ENCODE results near the gene LRCH4. TPM values are rescaled to one million over a fixed set of nuclear protein-coding genes. Genes with fewer than 3 reads are reported as not detected.
"Not testable (repeated sequence)": the region's sequence is repeated elsewhere in the genome, so short reads cannot be mapped to it uniquely, and the experiment has no call there.

LRCH4 gene
- total RNA-seq, 1 donor from 2014 or later, result 93.0 TPM

- no peak for DNase-seq (ENCODE audit: extremely low read depth, low read depth, low spot score)
These were observed 17.6 kb downstream of the LRCH4 start for GRCh38 chr7:100568176-100568895.

GRCh38 chr7:100567751-100568175 lies 18.2 kb downstream of the LRCH4 start:
- no peak for DNase-seq (ENCODE audit: extremely low read depth, low read depth, low spot score)

- DNase-seq (ENCODE audit: extremely low read depth, low read depth, low spot score), result no peak
These were observed 18.7 kb downstream of the LRCH4 start for GRCh38 chr7:100567031-100567730.

GRCh38 chr7:100566018-100566531 lies 19.9 kb downstream of the LRCH4 start:
- no peak for DNase-seq (ENCODE audit: extremely low read depth, low read depth, low spot score)

- no peak for DNase-seq (ENCODE audit: extremely low read depth, low read depth, low spot score)
These were observed 20.8 kb downstream of the LRCH4 start for GRCh38 chr7:100565133-100565571.

- DNase-seq (ENCODE audit: extremely low read depth, low read depth, low spot score), result not testable (repeated sequence)
These were observed 21.5 kb downstream of the LRCH4 start for GRCh38 chr7:100564405-100564804.

- DNase-seq (ENCODE audit: extremely low read depth, low read depth, low spot score), result no peak
These were observed 22.0 kb downstream of the LRCH4 start for GRCh38 chr7:100563809-100564400.

GRCh38 chr7:100563100-100563564 lies 22.8 kb downstream of the LRCH4 start:
- no peak for DNase-seq (ENCODE audit: extremely low read depth, low read depth, low spot score)

- DNase-seq (ENCODE audit: extremely low read depth, low read depth, low spot score), result no peak
These were observed 23.5 kb downstream of the LRCH4 start for GRCh38 chr7:100562195-100563099.

- DNase-seq (ENCODE audit: extremely low read depth, low read depth, low spot score), result no peak
These were observed 24.3 kb downstream of the LRCH4 start for GRCh38 chr7:100561491-100562194.

GRCh38 chr7:100559127-100559526 lies 26.8 kb downstream of the LRCH4 start:
- no peak for DNase-seq (ENCODE audit: extremely low read depth, low read depth, low spot score)

GRCh38 chr7:100556541-100556940 lies 29.4 kb downstream of the LRCH4 start:
- no peak for DNase-seq (ENCODE audit: extremely low read depth, low read depth, low spot score)

- DNase-seq (ENCODE audit: extremely low read depth, low read depth, low spot score), result no peak
These were observed 30.2 kb downstream of the LRCH4 start for GRCh38 chr7:100555701-100556100.

GRCh38 chr7:100553032-100553431 lies 32.9 kb downstream of the LRCH4 start:
- DNase-seq (ENCODE audit: extremely low read depth, low read depth, low spot score), result no peak

GRCh38 chr7:100552532-100552931 lies 33.4 kb downstream of the LRCH4 start:
- no peak for DNase-seq (ENCODE audit: extremely low read depth, low read depth, low spot score)

GRCh38 chr7:100548446-100548845 lies 37.5 kb downstream of the LRCH4 start:
- not testable (repeated sequence) for DNase-seq (ENCODE audit: extremely low read depth, low read depth, low spot score)

GRCh38 chr7:100547872-100548271 lies 38.1 kb downstream of the LRCH4 start:
- no peak for DNase-seq (ENCODE audit: extremely low read depth, low read depth, low spot score)

GRCh38 chr7:100546926-100547800 lies 38.8 kb downstream of the LRCH4 start:
- no peak for DNase-seq (ENCODE audit: extremely low read depth, low read depth, low spot score)
